GM18519 (cell line): ENCODE results near the gene SCAP.

ENCODE experiments used
- ATAC-seq: cut with Tn5 transposase; IDR thresholded peaks from one replicate; pipeline ENCODE4 v1.9.1; 2021; ENCODE audit warnings: mild to moderate bottlenecking, moderate library complexity; ENCODE audit not compliant: unreplicated experiment, low FRiP score

Gene SCAP

DNA sequence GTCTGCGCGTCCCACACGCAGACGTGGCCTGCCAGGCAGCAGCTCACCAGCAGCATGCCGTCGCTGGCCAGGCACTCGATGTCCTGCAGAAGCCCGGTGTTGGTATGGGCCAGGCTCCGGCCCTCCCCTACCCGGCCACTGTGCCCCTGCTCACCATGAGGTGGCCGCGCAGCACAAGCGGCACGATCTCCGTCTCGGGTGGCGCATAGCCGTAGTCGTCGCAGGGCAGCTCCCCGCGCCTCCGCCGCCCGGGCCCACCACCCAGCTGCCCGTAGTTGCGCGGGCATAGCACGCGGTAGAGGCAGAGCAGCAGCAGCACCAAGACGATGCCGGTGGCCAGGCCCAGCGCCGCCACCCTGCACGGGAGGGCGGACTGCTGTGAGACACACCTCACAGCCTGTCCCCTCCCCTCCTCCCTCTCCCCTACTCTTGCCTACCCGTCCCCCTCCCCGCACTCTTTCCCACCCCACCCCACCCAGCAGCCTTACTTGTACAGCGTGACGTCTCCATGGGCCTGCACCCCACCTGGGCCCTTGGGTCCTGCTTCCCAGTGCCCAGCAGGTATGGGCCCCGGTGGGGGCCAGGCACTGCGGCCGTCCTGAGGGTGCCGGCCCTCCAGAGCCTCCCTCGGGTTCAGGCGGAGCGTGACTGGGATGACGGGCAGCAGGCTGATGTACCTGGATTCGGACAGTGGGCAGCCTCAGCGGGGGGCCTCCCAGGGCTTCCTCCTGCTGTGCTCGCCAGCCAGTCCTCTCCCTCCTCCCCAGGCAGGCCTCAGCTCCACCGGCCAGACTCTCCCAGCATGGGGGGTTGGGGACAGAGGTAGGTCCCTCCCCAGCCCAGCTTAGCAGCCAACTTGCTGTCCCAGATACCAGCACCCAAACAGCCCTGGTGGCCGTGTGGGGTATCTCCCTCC is 57.3 kb downstream of the SCAP start:
- ATAC-seq, result no peak

GRCh38 chr3:47416041-47416440 is 59.7 kb downstream of the SCAP start:
- ATAC-seq, result no peak

DNA sequence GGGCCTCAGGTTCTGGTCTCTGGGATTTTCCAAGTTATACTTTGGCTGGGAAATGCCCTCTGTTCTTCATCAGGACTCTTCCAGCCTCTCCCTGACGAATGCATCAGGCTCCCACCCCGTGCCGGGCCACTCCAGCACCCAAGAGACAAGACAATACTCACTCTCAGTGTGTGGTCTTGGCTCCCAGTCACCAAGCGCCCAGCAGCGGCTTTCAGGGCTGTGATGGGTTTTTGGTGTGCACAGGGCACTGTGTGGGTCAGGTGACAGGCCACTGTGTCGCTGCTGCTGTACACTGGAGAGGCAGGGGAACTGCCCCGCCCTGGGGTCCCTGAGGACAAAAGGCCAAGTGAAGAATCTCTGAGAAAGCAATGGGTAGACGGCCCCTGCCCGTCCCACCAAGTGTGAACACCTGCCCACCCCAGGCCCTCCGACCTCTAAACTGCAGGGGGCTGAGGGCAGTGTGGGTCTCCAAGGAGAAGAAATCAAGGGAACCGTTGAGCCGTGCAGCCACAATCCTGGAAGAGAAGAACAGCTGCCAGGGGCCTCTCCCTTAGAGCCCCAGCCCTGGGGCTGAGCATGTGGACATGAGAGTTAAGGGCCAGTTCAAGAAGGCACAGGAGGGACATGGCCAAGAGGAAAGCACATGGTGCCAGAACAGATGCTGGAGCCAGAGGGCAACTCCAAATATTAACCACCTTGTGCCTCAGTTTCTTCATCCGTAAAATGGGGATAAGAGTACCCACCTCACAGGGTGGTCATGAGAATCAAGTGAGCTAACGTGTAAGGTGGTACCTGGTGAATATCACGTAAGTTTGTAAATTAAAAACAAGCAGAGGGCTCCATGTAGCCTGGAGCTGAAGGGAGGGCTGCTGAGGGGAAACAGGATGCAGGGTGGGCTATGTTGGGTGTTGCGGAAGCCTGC is 60.8 kb downstream of the SCAP start:
- ATAC-seq, result no peak

DNA sequence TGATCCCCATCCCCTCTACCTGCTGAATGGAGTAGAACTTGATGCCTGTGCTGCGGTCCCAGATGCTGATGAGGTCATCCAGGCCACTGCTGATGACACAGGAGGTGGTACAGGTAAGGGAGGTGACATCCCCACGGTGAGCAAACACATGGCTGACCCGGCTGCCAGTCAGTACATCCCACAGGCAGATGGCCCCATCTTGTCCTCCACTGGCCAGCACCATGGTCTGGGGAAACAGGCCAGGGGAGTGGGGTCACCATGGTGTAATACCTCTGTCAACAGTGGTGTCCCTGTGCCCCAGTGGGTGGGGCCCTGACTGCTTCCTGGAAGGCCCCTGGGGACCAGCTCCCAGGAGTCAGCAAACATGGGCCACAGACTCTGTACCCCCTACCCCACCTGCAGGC is 61.6 kb downstream of the SCAP start:
- no peak for ATAC-seq

- no peak for ATAC-seq
Measured at GRCh38 chr3:47413751-47414150, 62.0 kb downstream of the SCAP start.

DNA sequence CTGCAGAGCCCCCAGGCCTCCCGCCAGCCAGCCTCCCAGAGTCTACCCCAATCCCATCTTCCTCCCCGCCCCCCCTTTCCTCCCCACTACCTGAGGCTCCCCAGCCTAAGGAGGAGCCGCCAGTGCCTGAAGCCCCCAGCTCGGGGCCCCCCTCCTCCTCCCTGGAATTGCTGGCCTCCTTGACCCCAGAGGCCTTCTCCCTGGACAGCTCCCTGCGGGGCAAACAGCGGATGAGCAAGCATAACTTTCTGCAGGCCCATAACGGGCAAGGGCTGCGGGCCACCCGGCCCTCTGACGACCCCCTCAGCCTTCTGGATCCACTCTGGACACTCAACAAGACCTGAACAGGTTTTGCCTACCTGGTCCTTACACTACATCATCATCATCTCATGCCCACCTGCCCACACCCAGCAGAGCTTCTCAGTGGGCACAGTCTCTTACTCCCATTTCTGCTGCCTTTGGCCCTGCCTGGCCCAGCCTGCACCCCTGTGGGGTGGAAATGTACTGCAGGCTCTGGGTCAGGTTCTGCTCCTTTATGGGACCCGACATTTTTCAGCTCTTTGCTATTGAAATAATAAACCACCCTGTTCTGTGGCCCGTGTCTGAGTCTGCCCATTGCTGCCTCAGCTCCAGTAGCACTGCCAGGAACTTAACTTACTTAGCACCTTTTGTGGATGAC is 62.8 kb downstream of the SCAP start:
- ATAC-seq, result no peak

- ATAC-seq, result no peak
Measured at GRCh38 chr3:47412453-47412756, 63.3 kb downstream of the SCAP start.

- ATAC-seq, result no peak
Measured at GRCh38 chr3:47411696-47412452, 63.9 kb downstream of the SCAP start.

DNA sequence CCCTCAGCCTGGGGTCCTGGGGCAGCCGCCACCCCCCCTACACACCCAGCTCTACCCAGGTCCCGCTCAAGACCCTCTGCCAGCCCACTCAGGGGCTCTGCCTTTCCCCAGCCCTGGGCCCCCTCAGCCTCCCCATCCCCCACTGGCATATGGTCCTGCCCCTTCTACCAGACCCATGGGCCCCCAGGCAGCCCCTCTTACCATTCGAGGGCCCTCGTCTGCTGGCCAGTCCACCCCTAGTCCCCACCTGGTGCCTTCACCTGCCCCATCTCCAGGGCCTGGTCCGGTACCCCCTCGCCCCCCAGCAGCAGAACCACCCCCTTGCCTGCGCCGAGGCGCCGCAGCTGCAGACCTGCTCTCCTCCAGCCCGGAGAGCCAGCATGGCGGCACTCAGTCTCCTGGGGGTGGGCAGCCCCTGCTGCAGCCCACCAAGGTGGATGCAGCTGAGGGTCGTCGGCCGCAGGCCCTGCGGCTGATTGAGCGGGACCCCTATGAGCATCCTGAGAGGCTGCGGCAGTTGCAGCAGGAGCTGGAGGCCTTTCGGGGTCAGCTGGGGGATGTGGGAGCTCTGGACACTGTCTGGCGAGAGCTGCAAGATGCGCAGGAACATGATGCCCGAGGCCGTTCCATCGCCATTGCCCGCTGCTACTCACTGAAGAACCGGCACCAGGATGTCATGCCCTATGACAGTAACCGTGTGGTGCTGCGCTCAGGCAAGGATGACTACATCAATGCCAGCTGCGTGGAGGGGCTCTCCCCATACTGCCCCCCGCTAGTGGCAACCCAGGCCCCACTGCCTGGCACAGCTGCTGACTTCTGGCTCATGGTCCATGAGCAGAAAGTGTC is 64.7 kb downstream of the SCAP start:
- no peak for ATAC-seq

DNA sequence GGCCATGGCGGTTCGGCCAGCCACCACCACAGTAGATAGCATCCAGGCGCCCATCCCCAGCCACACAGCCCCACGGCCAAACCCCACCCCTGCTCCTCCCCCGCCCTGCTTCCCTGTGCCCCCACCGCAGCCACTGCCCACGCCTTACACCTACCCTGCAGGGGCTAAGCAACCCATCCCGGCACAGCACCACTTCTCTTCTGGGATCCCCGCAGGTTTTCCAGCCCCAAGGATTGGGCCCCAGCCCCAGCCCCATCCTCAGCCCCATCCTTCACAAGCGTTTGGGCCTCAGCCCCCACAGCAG is 65.4 kb downstream of the SCAP start:
- ATAC-seq, result no peak

GRCh38 chr3:47409688-47410416 is 65.9 kb downstream of the SCAP start:
- no peak for ATAC-seq

GRCh38 chr3:47409284-47409683 is 66.5 kb downstream of the SCAP start:
- no peak for ATAC-seq

DNA sequence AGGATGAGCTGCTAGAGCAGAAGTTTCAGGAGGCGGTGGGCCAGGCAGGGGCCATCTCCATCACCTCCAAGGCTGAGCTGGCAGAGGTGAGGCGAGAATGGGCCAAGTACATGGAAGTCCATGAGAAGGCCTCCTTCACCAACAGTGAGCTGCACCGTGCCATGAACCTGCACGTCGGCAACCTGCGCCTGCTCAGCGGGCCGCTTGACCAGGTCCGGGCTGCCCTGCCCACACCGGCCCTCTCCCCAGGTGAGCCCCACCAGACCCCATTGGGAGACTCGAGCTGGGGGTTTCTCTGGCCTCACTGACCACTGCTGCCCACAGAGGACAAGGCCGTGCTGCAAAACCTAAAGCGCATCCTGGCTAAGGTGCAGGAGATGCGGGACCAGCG is 66.9 kb downstream of the SCAP start:
- no peak for ATAC-seq

GRCh38 chr3:47407896-47408838 is 67.6 kb downstream of the SCAP start:
- no peak for ATAC-seq

GRCh38 chr3:47407237-47407636 is 68.5 kb downstream of the SCAP start:
- ATAC-seq, result no peak

GRCh38 chr3:47406762-47407149 is 69.0 kb downstream of the SCAP start:
- no peak for ATAC-seq

- ATAC-seq, result no peak
Measured at GRCh38 chr3:47405820-47406761, 69.7 kb downstream of the SCAP start.
